GM12878 (cell line): ENCODE results near the gene CLNK. TPM values are rescaled to one million over a fixed set of nuclear protein-coding genes. Genes with fewer than 3 reads are reported as not detected.

Experiments
- CBX3 ChIP-seq: fragments of 200-600 bp; sonication (generic); IDR thresholded peaks from 2 replicates; pipeline ENCODE4 v1.6.1; 2016; ENCODE audit warnings: low read depth, borderline replicate concordance
- CEBPZ ChIP-seq: fragments of 150-350 bp; IDR thresholded peaks from 2 replicates; pipeline ENCODE4 v1.6.1; 2016; ENCODE audit warnings: low read depth, low read length
- ETV6 ChIP-seq, 2 experiments: fragments of 450-650 bp in 1 of 2; IDR thresholded peaks in 1 of 2; conservative IDR thresholded peaks in 1 of 2; 2 replicates each; pipeline ENCODE4 v1.6.1; 2014; ENCODE audit warnings: antibody characterized with exemption in 1 of 2, borderline replicate concordance in 1 of 2, low read depth in 1 of 2, mild to moderate bottlenecking in 1 of 2, moderate library complexity in 1 of 2
- EZH2 ChIP-seq: IDR thresholded peaks from 2 replicates; pipeline ENCODE4 v1.6.1; 2012; ENCODE audit warnings: low read depth, mild to moderate bottlenecking, control low read depth, inconsistent platforms, low read length, borderline replicate concordance; ENCODE audit not compliant: control insufficient read depth
- PAX8 ChIP-seq: fragments of 450-650 bp; IDR thresholded peaks from 2 replicates; pipeline ENCODE4 v1.6.1; 2017; ENCODE audit warnings: mild to moderate bottlenecking, moderate library complexity
- PRDM15 ChIP-seq: fragments of 450-650 bp; formaldehyde crosslinking; IDR thresholded peaks from 2 replicates; pipeline ENCODE4 v1.4.0; 2020; ENCODE audit warnings: mild to moderate bottlenecking, moderate library complexity
- RAD51 ChIP-seq: fragments of 450-650 bp; IDR thresholded peaks from 2 replicates; pipeline ENCODE4 v1.6.1; 2016; ENCODE audit warnings: moderate library complexity, mild to moderate bottlenecking, inconsistent platforms
- TARDBP ChIP-seq: IDR thresholded peaks from 2 replicates; pipeline ENCODE4 v1.6.1; 2016; ENCODE audit warnings: borderline replicate concordance
- polyA plus RNA-seq, 11 experiments: library from polyadenylated mRNA; depleted of rRNA in 4 of 11; unstranded in 6 of 11; stranded (reverse) in 5 of 11; fragments of >200 nt; fragmentation: Nextera tagmentation in 4 of 11; fragmentation: Illumina TruSeq in 1 of 11; extraction: Ambion mirVana in 4 of 11; extraction: Trizol in 1 of 11; gene quantifications; 1 replicate in 1 of 11; 2 replicates in 10 of 11; pipeline versions ENCODE4 v1.2.1 to v1.2.3, GENCODE V29; 2011 to 2016; ENCODE audit warnings: inconsistent platforms in 2 of 11, missing spikeins in 2 of 11, low read depth in 1 of 11
- total RNA-seq, 4 experiments: library from RNA; depleted of rRNA in 3 of 4; stranded (reverse); fragments of >200 nt in 3 of 4; fragmentation: Illumina TruSeq in 1 of 4; extraction: Trizol in 1 of 4; gene quantifications; 2 replicates each; pipeline versions ENCODE4 v1.2.1 to v1.2.3, GENCODE V29; 2013 to 2021

The CLNK gene
- total and polyA plus RNA-seq, 10 of the 15 experiments (the other 5 are each of a cell fraction or from before 2014, with no cell fraction given) = 2.1 to 14.3 (median 2.7) TPM

GRCh38 chr4:10524196-10524833 lies 160.3 kb downstream of the CLNK start (continued):
- TF ChIP-seq PRDM15 (CRISPR knock-in tag) = no peak
- TF ChIP-seq RAD51 = no peak
- TF ChIP-seq PAX8 = no peak
- TF ChIP-seq TARDBP = no peak
- no peak for TF ChIP-seq CEBPZ
- TF ChIP-seq EZH2 = no peak
- TF ChIP-seq CBX3 = no peak
- TF ChIP-seq ETV6 (conservative IDR thresholded peaks at IDR 0.05 in 1 of 2, IDR thresholded peaks at IDR 0.05 in 1 of 2; ENCODE audit: borderline replicate concordance in 1 of 2, low read depth in 1 of 2) = no peak
